TTC549 (cell line): ENCODE data around the gene GREB1.

Experiments used
- FAIRE-seq: peaks from 2 replicates; lab custom pipeline; 2012; peaks lifted over from hg19 to GRCh38; lab: Jason Lieb, UNC

Gene GREB1, protein sequence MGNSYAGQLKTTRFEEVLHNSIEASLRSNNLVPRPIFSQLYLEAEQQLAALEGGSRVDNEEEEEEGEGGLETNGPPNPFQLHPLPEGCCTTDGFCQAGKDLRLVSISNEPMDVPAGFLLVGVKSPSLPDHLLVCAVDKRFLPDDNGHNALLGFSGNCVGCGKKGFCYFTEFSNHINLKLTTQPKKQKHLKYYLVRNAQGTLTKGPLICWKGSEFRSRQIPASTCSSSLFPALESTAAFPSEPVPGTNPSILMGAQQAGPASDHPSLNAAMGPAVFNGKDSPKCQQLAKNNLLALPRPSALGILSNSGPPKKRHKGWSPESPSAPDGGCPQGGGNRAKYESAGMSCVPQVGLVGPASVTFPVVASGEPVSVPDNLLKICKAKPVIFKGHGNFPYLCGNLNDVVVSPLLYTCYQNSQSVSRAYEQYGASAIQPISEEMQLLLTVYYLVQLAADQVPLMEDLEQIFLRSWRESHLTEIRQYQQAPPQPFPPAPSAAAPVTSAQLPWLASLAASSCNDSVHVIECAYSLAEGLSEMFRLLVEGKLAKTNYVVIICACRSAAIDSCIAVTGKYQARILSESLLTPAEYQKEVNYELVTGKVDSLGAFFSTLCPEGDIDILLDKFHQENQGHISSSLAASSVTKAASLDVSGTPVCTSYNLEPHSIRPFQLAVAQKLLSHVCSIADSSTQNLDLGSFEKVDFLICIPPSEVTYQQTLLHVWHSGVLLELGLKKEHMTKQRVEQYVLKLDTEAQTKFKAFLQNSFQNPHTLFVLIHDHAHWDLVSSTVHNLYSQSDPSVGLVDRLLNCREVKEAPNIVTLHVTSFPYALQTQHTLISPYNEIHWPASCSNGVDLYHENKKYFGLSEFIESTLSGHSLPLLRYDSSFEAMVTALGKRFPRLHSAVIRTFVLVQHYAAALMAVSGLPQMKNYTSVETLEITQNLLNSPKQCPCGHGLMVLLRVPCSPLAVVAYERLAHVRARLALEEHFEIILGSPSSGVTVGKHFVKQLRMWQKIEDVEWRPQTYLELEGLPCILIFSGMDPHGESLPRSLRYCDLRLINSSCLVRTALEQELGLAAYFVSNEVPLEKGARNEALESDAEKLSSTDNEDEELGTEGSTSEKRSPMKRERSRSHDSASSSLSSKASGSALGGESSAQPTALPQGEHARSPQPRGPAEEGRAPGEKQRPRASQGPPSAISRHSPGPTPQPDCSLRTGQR (N-terminal part only)

GRCh38 chr2:11533278-11534070 is at the start of gene GREB1:
TSS of gene GREB1 (plus strand) at chr2:11534045. CDS start at chr2:11556615, 22,570 bp downstream.
- FAIRE-seq: no peak

DNA sequence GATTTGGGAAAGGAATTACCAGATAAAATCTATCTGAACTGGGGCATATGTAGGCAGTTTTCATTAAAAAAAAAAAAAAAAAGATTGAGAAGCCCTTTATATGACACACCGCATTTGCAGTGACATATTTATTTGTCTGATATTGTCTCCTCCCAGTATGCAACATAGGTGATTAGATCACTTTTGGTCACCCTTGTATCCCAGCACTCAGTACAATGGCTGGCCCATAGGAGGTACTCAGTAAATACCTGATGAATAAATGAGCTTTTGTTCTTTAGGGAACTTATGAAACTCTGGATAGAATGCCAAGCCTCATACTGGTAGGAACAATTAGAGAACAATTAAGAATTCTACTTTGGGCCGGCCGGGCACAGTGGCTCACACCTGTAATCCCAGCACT is 45.0 kb upstream of the GREB1 start:
- no peak for FAIRE-seq

GRCh38 chr2:11490194-11490593 is 43.7 kb upstream of the GREB1 start:
- no peak for FAIRE-seq

DNA sequence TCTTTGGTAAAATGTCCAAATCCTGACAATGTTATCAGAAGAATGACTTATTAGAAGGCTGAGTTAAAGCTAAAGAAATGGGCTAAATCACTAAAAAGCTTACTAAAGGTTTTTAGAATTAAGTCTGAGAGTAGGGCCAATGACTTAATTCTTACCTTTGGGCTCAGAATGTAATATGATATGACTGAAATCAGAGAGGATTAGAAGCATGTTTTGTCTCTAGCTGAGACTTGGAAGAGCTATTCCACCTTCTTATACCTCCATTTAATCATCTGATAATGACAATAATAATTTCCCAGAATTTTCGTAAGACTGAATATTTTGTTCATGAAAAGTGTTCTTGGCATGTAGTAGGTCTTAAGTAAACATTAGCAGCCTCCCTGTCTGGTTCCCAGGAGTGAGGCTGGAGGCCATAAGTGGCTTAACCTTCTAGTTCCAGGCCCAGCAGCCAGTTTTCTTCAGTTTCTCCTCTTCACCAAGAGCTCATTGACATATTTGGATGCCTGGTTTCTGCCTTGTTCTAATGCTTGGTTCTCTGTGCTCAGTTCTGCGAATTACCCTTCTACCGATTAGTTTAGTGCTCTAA is 42.4 kb upstream of the GREB1 start:
- FAIRE-seq: no peak

DNA sequence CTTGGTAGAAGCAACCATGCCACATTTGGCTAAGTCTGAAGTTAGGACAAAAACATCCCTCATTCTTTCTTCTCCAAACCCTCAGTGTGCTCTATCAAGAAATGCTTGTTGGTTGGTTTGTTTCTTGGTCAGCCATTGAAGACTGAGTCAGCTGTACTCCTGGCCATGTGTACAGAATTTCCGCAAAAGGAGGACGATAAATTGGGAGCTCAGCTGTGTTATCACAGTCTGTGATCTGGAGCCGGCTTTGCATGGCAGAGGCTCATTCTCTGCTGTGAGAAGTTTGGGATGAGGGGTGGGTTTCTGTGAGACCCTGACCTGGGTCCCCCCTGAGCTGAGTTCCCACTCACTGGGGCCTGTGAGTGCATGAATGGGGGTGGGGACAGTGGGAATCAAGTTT is 41.6 kb upstream of the GREB1 start:
- no peak for FAIRE-seq

DNA sequence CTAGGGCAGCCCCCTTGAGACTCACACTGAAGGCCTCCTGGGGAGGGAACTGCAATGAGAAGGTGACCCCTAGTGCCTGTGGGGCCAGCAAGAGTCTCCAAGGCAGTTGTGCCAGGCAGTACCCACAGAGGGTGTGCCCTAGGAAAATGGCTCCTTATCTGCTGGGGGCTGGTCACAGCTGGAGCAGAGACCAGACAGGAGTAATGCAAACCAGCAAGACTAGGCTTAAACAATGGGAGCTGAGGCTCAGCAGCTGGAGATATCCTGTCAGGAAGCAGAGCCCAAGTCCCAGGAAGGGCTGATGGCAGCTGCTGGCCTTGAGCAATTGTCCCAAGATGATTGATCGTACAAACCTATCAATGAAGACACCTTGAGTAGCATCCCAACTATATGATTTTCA is 41.1 kb upstream of the GREB1 start:
- FAIRE-seq: no peak

DNA sequence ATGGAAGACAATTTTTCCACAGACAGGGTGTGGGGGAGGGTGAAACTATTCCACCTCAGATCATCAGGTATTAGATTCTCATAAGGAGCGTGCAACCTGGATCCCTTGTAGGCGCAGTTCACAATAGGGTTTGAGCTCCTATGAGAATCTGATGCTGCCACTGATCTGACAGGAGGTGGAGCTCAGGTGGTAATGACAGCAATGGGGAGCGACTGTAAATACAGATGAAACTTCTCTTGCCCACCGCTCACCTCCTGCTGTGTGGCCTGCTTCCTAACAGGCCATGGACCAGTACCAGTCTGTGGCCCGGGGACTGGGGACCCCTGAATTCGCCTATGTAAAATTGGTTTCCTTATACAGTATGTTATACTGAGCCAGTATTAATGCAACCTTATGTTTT is 40.6 kb upstream of the GREB1 start:
- FAIRE-seq: no peak

- no peak for FAIRE-seq
Observed at GRCh38 chr2:11494310-11494709, 39.5 kb upstream of the GREB1 start.

DNA sequence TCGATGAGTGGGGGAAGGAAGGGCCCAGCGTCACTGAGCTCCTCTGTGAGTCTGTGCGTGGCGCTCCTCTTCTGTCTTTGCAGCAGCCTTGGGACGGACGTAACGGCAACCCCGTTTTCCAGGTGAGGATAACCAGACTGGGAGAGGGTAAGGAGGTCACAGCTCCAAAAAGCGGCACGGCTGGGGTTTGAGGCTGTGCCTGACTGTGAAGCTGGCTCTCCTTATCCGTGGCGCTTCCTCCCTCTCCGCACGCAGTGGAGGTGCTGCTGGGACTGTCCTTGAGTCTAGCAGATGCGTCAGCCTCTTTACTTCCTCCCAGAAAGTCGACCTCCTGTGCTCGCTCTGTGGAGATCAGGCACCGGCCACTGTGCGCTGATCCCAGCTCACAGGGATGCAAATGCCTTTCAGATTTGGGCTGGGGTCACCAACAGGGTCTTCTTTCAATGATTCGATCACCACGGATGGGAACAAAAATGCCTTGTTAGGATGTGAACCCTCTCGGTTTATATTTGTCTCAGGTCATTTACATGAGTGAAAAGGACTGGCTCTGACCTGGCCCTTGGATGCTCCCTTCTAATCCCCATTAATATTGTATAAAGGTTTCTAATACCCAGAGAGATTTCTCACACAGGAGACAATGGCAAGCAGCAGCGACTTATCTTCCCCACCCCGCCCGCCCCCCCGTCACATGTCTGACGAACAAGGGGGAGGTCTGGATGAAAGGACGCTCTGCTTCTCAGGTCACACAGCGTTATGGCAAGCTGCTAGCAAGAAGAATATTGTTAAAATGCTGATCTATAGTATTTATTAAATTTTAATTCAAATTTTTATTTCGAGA is 37.8 kb upstream of the GREB1 start:
- no peak for FAIRE-seq

- FAIRE-seq: no peak
Observed at GRCh38 chr2:11498543-11499034, 35.3 kb upstream of the GREB1 start.

DNA sequence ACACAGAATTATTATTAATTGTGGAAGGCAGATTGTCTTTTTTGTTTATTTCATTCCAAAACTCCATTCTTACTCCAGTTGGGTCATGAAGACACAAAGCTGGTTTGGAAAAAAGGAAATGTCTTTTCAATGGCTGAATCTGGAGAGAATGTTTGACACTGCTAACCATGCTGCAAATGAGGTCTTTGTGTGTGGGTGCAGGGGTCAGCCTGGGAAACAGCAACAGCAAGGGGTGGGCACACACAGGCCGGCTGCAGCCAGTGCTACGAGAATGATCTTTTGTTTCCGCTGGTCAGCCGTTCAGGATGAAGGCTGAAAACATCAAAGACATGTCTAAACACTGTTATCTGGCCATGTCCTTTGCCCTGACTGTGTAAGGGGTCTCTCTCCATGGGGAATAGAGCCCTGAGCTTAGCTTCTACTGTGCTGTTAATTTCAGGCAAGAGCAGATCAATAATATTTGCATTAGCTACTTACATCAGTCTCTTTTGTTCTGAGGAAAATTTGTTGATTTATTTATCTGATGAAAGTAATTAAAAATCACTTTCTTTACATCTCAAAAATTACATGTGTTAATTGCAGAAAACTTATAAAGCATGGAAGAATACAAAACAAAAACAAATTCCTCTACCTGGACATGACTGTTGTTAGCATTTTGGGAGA is 34.6 kb upstream of the GREB1 start:
- no peak for FAIRE-seq

GRCh38 chr2:11500702-11501303 is 33.0 kb upstream of the GREB1 start:
- no peak for FAIRE-seq

- no peak for FAIRE-seq
Observed at GRCh38 chr2:11502740-11503292, 31.0 kb upstream of the GREB1 start.

DNA sequence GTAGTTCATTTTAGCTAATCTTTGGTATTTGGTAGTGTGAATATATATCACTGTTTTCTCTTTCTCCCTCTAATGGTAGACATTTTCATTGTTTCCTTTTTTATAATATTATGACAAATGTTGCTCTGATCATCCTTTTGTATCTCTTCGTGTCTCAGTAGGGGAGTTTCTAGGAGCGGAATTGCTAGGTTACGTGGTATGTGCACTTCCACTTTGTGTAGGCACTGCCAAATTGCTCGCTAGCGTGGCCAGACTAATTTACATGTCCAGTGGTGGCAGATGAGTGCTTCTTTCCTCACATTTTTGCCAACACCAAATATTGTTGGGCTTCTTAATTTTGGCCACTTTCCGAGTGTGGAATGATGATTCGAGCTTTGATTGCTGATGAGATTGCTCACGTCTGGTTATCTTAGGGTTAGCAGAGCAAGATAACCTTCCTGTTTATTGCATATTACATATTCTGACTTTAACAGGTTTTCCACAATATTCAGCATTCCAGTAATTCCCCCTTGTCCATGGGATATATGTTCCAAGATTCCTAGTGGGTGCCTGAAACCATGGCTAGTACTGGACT is 30.4 kb upstream of the GREB1 start:
- no peak for FAIRE-seq

DNA sequence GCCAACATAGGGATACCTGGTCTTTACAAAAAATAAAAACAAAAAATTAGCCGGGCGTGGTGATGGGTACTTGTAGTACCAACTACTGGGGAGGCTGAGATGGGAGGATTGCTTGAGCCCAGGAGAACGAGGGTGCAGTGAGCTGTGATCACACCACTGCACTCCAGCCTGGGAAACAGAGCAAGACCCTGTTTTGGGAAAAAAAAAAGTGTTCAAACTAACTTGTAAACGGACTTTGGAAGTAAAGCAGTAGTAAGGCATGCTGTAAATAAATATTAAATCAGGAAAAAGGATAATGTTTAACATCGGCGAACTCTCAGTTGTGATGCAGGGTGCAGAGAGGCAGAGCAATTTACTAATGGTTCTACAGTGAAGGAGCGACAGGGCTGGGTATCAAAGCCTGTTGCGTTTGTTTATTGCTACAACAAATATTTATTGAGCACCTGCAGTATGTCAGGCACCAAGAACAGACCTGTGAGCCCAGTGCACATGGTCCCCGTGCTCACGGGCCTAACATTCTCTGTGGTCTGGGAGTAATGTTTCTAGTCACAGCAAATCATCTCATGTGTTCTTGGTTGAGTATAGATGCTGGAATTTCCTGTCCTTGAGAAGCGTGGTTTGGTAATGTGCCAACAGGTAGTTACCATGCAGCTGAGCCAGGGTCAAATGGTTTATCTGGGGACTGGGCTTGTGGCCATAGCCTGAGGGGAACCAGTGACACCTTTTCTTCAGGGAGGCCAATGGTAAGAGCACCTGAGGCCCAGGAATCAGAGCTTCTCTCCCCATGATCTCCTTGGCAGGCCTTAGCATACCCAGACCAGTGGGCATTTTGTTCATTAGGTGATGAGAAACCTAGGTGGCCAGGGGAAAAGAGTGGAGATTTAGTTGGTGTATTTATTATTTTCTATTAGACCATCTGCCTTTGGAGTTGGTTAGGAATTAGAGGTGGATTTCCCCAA is 27.9 kb upstream of the GREB1 start:
- no peak for FAIRE-seq

DNA sequence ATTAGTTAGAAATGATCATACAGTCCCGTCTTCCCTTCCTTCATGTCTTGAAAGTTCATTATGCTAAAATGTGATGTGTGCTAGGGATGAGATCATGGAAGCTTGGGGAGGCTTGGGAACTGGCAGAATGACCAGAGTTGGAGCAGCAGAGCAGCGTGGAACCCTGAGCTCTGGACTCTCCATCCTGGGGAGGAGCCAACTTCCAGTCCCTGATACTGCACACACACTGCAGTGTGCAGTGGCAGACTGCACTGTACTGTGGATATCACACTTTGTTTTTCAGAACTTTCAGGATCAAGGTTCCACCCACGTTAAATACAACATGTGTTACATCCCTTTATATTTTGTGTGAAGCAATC is 27.3 kb upstream of the GREB1 start:
- no peak for FAIRE-seq

- no peak for FAIRE-seq
Observed at GRCh38 chr2:11507517-11507916, 26.3 kb upstream of the GREB1 start.

DNA sequence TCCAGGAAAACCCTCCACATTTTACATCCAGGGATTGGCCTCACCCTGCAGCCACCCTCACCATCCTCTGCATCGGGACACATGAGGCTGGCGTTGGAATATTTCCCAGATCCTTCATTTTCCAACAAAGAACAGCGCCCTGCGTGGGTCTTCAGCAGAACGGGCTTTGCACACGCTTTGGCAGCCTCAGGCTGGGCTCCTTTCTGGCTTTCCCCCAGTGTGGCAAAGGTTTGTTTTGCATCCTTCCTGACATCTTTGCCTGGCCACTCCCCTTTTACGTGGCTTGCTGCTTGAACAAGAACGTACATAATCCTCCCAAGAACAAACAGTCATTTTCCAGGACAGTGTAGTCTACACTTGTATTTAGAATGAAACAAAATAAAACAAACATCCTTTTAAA is 25.6 kb upstream of the GREB1 start:
- no peak for FAIRE-seq
